ENCODE results near the gene CCNJL.

DNA sequence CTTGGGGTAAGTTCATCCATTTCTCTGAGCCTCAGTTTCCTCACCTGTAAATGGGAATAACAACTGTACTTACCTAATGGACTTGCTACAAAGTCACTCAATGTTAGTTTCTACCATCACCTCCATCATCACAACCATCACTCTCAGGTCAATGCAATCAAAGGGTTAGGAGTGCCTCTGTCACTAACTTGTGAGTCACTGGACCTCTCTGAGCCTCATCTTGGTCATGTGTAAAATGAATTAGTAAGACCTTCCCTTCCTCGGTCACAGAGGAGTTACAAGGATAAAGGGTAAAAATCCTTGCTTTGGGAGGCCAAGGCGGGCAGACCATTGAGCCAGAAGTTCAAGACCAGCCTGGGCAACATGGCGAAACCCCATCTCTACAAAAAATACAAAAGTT lies 70.2 kb downstream of the CCNJL start:
- TF ChIP-seq SPI1 (IDR thresholded peaks at IDR 0.05; ENCODE audit: low read depth, low read length) (no peak), POLR2AphosphoS5 (IDR thresholded peaks at IDR 0.05; ENCODE audit: low read depth, low read length) (no peak), POLR2A (IDR thresholded peaks at IDR 0.05; ENCODE audit: low read depth, low read length) (no peak), TAF1 (IDR thresholded peaks at IDR 0.05; ENCODE audit: low read depth, low read length) (no peak), POU2F2 (IDR thresholded peaks at IDR 0.05; ENCODE audit: low read depth, low read length) (no peak)
